Erythroblast (primary cell): Measurements from ENCODE around the gene ELL.

Experiments used
- DNase-seq, 2 experiments: peaks; one replicate each; lab custom pipeline; 2025; lab: John Stamatoyannopoulos, UW
- GATA1 ChIP-seq: IDR thresholded peaks from 2 replicates; pipeline ENCODE4 v1.6.1; 2011; ENCODE audit warnings: low read depth, mild to moderate bottlenecking, control low read depth, low read length, moderate library complexity
- POLR2A ChIP-seq: IDR thresholded peaks from 2 replicates; pipeline ENCODE4 v1.6.1; 2011; ENCODE audit warnings: mild to moderate bottlenecking, low read length

ELL gene

DNA sequence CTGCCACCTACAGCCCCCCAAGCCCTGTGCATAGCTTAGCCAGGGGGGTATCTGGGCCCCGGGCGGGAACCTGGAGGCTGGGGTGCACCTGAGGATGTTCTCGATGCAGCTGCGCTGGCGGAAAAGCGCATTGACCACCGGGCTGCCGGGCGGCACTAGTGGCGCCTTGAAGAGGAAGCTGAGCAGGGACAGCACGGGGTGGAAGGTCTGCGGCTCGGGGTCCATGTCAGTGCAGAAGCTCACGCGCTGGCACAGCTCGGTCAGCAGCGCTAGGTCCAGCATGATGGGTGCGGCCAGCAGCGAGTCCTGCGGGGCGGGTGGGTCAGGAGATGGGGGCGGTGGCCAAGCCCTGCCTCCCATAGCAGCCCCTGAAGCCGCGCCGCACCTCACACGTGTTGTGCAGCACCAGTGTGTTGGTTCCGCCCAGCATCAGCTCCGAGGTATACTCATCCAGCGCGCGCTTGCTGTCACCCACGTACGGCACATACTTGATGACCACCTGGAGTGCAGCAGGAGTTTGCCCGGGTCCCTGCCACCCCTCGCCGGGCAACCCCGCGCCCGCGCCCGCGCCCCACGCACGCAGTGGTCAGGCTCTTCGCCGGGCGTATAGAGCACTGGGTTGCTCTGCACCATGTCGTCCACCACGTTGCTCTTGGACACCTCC lies 86.6 kb downstream of the ELL start:
- DNase-seq, result no peak
- TF ChIP-seq GATA1 (no peak), POLR2A (no peak)

DNA sequence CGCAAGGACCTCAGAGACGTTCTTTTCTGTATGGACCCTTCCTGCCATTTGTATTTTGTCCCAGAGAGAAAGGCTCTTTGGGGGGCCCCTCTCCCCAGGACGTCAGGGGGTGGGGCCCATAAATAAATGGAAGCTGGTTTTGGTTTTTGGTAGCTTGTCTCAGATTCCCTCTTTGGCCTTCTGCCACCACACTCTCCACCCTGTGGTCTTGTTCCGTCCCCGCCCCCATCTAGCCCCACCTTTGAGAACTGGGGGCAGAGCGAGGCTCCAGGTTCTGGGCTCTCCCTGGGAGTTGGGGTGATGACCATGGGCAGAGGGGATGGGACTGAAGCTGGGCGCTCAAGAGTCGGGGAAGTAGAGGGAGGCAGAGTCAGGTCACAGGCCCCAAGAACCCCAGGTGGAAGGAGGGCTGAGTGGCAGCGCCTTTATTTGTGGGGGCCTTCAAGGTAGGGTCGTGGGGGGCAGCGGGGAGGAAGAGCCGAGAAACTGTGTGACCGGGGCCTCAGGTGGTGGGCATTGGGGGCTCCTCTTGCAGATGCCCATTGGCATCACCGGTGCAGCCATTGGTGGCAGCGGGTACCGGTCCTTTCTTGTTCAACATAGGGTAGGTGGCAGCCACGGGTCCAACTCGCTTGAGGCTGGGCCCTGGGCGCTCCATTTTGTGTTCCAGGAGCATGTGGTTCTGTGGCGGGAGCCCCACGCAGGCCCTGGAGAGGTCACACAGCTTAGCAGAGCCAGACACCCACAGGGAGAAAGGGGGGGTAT lies 87.3 kb downstream of the ELL start:
- no peak for TF ChIP-seq GATA1
- no peak for TF ChIP-seq POLR2A
- no peak for DNase-seq

DNA sequence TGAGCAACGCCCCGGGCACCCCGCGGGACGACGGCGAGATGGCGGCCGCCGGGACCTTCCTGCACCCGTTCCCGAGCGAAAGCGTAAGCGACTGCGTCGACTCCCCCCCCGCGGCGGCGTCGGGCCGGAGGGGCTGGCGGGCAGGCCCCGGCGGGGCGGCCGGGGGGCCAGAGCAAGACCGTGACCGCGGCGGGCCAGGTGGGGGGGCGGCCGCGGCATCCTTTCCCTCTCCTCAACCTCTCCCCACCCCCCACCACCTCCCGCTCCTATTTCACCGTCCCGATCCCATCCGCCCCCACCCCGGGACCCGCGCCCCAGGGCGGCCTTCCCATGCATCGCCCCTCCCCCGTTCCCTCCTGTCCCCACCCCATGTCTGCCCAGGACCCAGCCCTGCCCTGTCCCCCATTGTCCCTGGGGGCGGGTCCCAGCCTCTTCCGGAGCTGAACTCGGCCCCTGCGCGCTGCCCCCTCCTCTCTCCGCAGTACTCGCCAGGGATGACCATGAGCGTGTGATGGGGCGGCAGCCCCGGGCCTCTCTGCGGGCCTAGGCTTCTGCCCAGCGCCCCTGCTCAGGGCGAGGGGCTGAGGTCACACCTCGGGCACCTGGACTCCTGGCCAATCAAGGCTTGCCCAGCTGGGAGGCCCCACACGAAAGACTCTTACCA lies 88.0 kb downstream of the ELL start:
- TF ChIP-seq POLR2A, result no peak
- no peak for TF ChIP-seq GATA1
- no peak for DNase-seq

DNA sequence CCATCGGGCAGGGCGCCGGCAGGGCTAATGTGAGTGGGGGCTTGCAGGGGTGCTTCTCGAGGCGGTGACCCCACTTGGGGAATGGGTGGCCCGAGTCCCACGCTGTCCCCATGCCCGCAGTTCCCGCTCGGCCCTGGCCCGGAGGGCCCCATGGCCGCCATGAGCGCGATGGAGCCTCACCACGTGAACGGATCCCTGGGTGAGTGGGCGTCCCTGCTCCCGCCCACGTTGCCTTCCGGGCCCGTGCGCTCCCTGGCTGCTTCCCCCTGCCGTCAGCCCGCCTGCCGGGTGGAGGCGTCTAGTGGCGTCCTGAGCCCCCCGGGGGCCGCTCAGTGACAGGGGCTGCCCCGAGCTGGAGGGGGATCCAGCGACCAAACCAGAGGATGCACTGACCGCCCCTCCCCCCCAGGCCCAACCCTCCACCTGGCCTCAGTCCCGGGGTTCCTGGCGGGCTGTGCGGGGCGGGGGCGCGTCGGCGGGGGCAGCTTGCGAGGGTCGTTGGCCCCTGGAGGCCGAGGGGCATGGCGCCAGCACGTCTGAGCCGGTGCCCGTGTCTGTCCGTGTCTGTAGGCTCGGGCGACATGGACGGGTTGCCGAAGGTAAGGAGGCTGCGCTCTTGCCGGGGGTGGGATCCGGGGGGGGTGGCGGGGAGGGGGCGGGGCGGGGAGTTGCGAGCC lies 88.7 kb downstream of the ELL start:
- no peak for DNase-seq
- no peak for TF ChIP-seq POLR2A
- no peak for TF ChIP-seq GATA1

DNA sequence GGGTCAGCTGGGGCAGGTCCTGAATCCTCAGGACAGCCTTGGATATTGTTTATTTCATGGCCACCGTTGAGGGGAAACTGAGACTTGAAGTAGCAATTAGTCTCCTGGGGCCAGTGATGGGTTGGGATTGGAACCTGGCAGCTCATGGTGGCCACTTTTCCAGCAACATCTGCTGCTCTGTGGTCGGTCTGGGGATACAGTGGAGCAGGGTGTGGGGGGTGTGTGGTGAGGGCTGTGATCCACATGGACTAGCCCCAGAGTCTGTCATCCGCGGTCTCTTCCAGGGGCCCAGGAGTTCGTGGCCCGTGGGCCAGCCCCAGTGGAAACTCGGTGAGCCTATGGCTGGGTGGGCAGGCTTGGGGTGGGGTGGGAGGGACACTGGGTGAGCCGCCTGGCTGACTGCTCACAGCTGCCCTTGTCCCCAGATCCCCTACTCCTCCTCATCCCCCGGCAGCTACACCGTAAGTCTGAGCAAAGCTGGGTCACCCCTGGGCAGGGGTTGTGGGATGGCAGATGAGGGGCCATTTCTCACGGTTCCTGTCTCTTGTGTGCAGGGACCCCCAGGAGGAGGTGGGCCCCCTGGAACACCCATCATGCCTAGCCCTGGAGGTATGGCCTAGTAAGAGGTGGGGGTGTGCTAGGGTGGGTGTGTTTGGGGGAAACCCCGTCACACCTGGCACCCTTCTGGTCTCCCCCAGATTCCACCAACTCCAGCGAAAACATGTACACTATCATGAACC lies 89.4 kb downstream of the ELL start:
- no peak for DNase-seq
- no peak for TF ChIP-seq POLR2A
- no peak for TF ChIP-seq GATA1

DNA sequence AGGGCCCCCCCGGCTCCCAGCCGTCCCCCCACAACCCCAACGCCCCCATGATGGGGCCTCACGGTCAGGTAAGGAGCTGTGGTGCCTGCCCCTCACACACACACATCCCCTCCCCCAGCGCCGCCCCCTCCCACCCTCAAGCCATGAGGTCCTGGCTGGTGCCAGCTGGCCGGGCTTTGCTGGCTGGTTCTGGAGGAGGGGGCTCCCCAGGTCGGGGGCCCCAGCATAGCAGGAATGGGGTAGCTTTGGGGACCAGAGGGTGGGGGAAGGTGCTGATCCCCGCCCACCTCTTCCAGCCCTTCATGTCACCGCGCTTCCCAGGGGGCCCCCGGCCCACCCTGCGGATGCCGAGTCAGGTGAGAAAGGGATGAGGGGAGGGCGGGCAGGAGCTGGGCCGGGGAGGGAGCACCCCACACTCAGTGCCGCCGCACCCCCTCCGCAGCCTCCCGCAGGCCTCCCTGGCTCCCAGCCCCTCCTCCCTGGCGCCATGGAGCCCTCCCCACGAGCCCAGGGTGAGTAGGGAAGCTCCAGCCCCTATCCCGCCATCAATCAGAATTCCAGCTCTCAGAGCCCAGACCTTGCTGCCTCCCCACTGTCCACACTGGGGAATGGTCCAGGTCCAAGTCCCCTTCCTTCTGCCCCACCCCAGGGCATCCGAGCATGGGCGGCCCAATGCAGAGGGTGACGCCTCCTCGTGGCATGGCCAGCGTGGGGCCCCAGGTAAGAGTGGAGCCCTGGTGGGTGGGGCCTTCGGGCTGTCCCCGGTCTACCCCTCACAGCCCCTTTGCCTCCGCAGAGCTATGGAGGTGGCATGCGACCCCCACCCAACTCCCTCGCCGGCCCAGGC lies 90.3 kb downstream of the ELL start:
- no peak for DNase-seq
- TF ChIP-seq POLR2A, result no peak
- no peak for TF ChIP-seq GATA1

DNA sequence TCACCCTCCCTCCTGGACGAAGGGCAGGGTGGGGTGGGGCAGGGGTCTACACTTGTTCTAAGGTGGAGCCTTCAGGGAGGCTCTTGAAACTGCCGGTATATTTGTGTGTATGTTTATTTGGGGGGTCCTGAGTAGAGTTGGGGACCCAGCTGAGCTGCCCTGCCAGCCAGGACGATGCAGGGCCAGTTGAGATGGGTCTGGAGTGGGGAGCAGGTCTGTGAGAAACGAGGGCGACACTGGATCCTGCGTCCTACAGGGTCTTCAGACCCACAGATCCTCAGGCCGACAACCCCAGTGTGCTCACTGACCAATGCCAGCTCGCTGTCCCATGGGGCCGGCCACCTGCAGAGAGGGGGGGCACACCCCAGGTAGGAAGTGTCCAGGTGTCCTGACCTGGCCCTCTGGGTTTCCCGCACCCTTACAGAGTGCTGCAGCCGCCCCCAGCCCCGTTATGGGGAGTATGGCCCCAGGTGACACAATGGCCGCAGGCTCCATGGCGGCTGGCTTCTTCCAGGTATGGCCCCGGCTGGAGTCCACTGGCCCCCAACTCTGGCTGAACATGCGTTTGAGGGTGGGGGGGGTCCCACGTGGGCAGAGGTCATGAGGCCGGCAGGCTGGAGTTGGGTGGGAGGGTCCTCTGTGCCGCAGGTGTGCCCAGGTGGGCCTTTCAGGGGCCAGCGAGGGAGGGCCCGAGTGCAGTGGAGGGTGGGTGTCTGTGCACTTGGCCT lies 91.3 kb downstream of the ELL start:
- TF ChIP-seq POLR2A (no peak), GATA1 (no peak)
- DNase-seq, result no peak

DNA sequence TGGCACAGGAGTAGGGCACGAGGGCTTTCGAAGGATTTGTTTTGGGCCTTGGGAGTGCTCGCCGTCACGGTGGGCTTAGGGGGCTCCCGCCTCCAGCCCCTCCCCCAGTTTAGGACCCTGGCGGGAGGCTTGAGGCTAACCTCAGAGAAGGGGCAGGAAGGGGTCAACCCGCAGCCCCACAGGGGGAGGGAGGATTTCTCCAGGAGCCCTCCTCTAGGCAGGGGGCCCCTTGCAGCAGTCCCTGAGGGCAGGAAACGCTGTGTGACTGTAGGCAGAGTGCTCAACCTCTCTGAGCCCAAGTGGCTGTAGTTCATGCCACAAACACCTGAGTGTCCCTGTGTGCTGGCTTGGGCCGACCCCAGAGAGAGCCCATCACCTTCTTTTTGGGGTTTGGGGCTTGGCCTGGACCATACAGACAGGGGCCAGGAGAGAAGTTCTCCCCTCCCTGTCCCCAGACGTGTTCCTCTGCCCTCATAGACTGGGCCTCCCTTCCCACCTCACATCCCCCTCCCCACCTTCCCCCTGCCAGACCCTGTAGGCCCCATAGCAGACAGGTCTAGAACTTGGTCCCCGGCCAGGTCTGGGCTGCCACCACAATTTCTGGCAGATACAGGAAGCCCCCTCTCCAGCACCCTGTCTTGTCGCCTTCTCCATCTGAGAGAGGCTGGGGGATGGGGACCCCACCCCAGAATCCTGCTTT lies 92.0 kb downstream of the ELL start:
- TF ChIP-seq GATA1, result no peak
- no peak for TF ChIP-seq POLR2A
- no peak for DNase-seq

DNA sequence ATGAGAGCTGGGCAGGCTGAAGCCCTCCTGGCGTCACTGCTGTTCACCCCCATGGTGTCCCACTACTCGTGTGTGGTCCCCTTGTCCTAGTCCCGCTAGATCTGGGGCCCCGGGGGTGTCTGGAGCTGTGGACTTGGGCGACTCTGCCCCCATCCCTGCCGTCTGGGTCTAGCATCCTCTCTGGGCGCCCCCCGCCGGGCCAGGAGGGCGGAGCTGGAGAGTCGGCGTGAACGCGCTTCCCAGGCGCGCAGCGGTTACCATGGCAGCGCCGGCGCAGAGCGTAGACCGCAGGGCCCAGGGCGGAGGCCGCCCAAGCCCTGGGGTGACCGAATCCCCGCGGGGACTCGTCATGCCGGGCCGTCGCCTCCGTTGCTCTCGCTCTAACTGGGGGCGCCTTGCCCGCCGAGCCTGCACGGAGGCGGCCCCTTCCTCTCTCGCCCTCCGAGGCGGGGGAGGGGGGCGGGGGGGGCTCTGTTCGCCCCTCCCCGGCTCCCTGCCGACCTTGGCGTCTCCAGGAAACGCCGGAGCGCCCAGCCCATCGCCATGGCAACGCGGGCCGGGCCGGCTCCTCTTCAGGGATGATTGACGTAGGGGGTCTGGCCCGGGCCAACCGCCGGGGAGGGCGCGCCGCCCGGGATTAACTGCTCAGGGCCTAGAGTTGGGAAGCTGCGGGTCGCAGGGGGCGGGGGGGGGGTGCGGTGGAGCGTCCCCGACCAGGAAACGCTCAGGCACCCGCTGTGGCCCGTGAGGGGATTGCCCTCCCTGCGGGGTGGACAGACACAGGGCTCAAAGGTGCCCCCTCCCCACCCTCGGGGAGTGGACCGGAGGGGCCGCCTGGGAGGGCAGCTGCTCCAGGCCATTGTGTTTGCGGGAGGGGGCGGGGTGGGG lies 92.8 kb downstream of the ELL start:
- TF ChIP-seq POLR2A (no peak), GATA1 (no peak)
- peak; percentile 89 to 93 for DNase-seq

DNA sequence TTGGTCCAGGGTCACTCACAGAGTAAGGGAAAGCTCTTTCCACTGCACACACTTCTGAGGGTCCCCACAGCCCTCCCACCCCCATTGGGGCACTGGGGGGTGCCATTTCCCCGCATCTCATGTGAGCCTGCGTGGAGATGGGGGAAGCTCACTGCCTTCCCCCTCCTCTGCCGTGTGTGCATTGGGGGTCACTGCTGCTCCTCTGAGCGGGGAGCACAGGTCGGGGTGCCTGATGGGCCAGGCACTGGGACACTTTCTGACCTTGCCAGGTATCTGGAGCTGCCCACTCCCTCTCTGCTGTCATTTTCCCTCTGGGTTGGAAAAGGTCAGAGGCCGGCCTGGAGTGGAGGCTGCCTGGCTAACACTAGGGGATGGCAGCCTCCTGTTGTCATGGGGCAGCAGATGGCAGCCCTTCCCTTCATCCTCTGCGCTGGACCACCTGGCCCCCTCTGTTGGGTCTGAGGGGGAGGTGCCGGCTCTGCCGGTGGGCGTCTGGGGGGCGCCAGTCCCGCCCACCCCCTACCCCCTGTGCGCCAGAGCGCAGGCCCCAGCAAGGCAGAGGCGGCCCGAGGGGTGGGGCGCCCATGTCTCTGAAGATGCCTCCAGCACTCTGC lies 93.6 kb downstream of the ELL start:
- TF ChIP-seq POLR2A (no peak), GATA1 (no peak)
- DNase-seq, result no peak
